Endothelial cell of umbilical vein (primary cell): Measurements from ENCODE around the gene TOR1B. TPM values are rescaled to one million over a fixed set of nuclear protein-coding genes. Genes with fewer than 3 reads are reported as not detected.

ENCODE experiments used
- BruUV-seq: library from RNA; stranded (reverse); fragments of 400-500 nt; replicated peaks from 2 replicates; lab custom pipeline; 2021; lab: Mats Ljungman, UMichigan
- CTCF ChIA-PET: fragments of 300-600, 350-600 bp; sonication (Branson Sonifier 250); formaldehyde crosslinking; loops from one replicate; lab custom pipeline; 2021; ENCODE audit warnings: antibody characterized with exemption, inconsistent platforms; lab: Charles Lee
- POLR2A ChIA-PET: fragments of 300-600, 350-600 bp; sonication (Branson Sonifier 250); formaldehyde crosslinking; loops from one replicate; lab custom pipeline; 2021; ENCODE audit warnings: antibody characterized with exemption, inconsistent platforms; lab: Charles Lee
- DNase-seq: peaks from one replicate; pipeline ENCODE4 v3.0.0-alpha.2; 2011; ENCODE audit warnings: low read depth, low spot score
- FAIRE-seq: peaks from 2 replicates; lab custom pipeline; 2011; peaks lifted over from hg19 to GRCh38; lab: Jason Lieb, UNC
- H2AFZ ChIP-seq: 2 replicates; pipeline ENCODE4 v1.6.0; 2012; ENCODE audit warnings: low read depth, low read length, control low read depth, inconsistent platforms
- H3K27ac ChIP-seq: 2 replicates; pipeline ENCODE4 v1.5.1; 2011; ENCODE audit warnings: low read depth, mild to moderate bottlenecking, control low read depth, low read length, moderate library complexity; ENCODE audit not compliant: insufficient read depth
- H3K27me3 ChIP-seq, 2 experiments: 2 replicates each; pipeline versions ENCODE4 v1.6.0 to v1.6.1; 2011; ENCODE audit warnings: low read length in 2 of 2, mixed read lengths in 1 of 2; ENCODE audit not compliant: control insufficient read depth in 2 of 2, insufficient read depth in 2 of 2
- H3K36me3 ChIP-seq, 2 experiments: 2 replicates in 1 of 2; 3 replicates in 1 of 2; pipeline ENCODE4 v1.5.1; 2011; ENCODE audit warnings: low read length in 2 of 2, mild to moderate bottlenecking in 1 of 2, moderate library complexity in 1 of 2; ENCODE audit not compliant: control insufficient read depth in 2 of 2, insufficient read depth in 2 of 2; ENCODE audit errors: extremely low read depth in 1 of 2
- H3K4me1 ChIP-seq: 3 replicates; pipeline ENCODE4 v1.5.1; 2011; ENCODE audit warnings: mild to moderate bottlenecking, low read length; ENCODE audit not compliant: control insufficient read depth, insufficient read depth; ENCODE audit errors: extremely low read depth
- H3K4me2 ChIP-seq: 2 replicates; pipeline ENCODE4 v1.6.1; 2011; ENCODE audit warnings: low read length, control low read depth, mixed read lengths; ENCODE audit not compliant: insufficient read depth
- H3K4me3 ChIP-seq, 3 experiments: fragments of 200-600 bp in 1 of 3; sonication (generic), shearing (Covaris generic) in 1 of 3; replicated peaks in 1 of 3; 2 replicates each; pipeline ENCODE4 v1.5.1; 2011 to 2016; ENCODE audit warnings: control low read depth in 3 of 3, low read length in 3 of 3, mild to moderate bottlenecking in 2 of 3, inconsistent platforms in 1 of 3, low read depth in 1 of 3, moderate library complexity in 1 of 3; ENCODE audit not compliant: insufficient read depth in 1 of 3
- H3K79me2 ChIP-seq: 2 replicates; pipeline ENCODE4 v1.6.0; 2012; ENCODE audit warnings: low read length, inconsistent platforms; ENCODE audit not compliant: control insufficient read depth, insufficient read depth
- H3K9ac ChIP-seq: replicated peaks from 2 replicates; pipeline ENCODE3; 2011; ENCODE audit warnings: low read length, control low read depth; ENCODE audit not compliant: insufficient read depth; ENCODE audit errors: extremely low read depth
- H3K9me1 ChIP-seq: replicated peaks from 3 replicates; pipeline ENCODE4 v1.6.0; 2011; ENCODE audit warnings: mild to moderate bottlenecking, low read length; ENCODE audit not compliant: control insufficient read depth, insufficient read depth; ENCODE audit errors: extremely low read depth
- H3K9me3 ChIP-seq: replicated peaks from 2 replicates; pipeline ENCODE4 v1.5.1; 2012; ENCODE audit warnings: low read length, inconsistent platforms; ENCODE audit not compliant: control insufficient read depth, insufficient read depth
- H4K20me1 ChIP-seq: replicated peaks from 2 replicates; pipeline ENCODE3; 2011; ENCODE audit warnings: mild to moderate bottlenecking, low read length; ENCODE audit not compliant: control insufficient read depth, insufficient read depth; ENCODE audit errors: extremely low read depth
- CTCF ChIP-seq, 2 donors: IDR thresholded peaks; 1 replicate in 1 of 2; 2 replicates in 1 of 2; pipeline ENCODE4 v1.5.1; 2011; ENCODE audit warnings: low read length in 2 of 2, mild to moderate bottlenecking in 2 of 2, moderate library complexity in 2 of 2, control low read depth in 1 of 2, inconsistent platforms in 1 of 2, low read depth in 1 of 2; ENCODE audit not compliant: insufficient read depth in 1 of 2; ENCODE audit errors: extremely low read depth in 1 of 2
- EZH2 ChIP-seq: IDR thresholded peaks from 2 replicates; pipeline ENCODE4 v1.6.1; 2012; ENCODE audit warnings: borderline replicate concordance, low read depth, mild to moderate bottlenecking, moderate library complexity, low read length, inconsistent platforms; ENCODE audit not compliant: severe bottlenecking
- FOS ChIP-seq: IDR thresholded peaks from 2 replicates; pipeline ENCODE4 v1.6.1; 2011; ENCODE audit warnings: mild to moderate bottlenecking, low read length, moderate library complexity, borderline replicate concordance; ENCODE audit not compliant: insufficient read depth
- GATA2 ChIP-seq: IDR thresholded peaks from 2 replicates; pipeline ENCODE4 v1.7.0; 2011; ENCODE audit warnings: low read depth, mild to moderate bottlenecking, moderate library complexity, mixed read lengths, low read length; ENCODE audit not compliant: insufficient read length, insufficient read depth
- JUN ChIP-seq: IDR thresholded peaks from 2 replicates; pipeline ENCODE4 v1.6.1; 2011; ENCODE audit warnings: borderline replicate concordance, low read depth; ENCODE audit not compliant: insufficient read length, insufficient read depth
- MAX ChIP-seq: IDR thresholded peaks from 2 replicates; pipeline ENCODE4 v1.6.1; 2011; ENCODE audit not compliant: insufficient read depth, insufficient read length
- MYC ChIP-seq: IDR thresholded peaks from one replicate; pipeline ENCODE4 v1.6.1; 2011; ENCODE audit warnings: mild to moderate bottlenecking, low read depth, low read length
- POLR2A ChIP-seq: IDR thresholded peaks from 2 replicates; pipeline ENCODE4 v1.6.1; 2012; ENCODE audit warnings: low read depth, mild to moderate bottlenecking, control low read depth, low read length
- POLR2AphosphoS5 ChIP-seq: IDR thresholded peaks from 2 replicates; pipeline ENCODE4 v1.6.1; 2012; ENCODE audit warnings: low read depth, mild to moderate bottlenecking, control low read depth, low read length, moderate library complexity; ENCODE audit not compliant: insufficient read depth
- dilution Hi-C: fragments of 300-500 bp; cut with MboI; formaldehyde crosslinking; loops from one replicate; pipeline ENCODE4 v1.15.0; 2019; ENCODE audit warnings: low sequenced_read_pairs; ENCODE audit not compliant: extremely low pct_ligation_motif_present
- intact Hi-C: fragments of 100-400 bp; cut with micrococcal nuclease; formaldehyde crosslinking; loops from one replicate; pipeline ENCODE4 v1.10.0; 2022
- polyA plus RNA-seq, 4 experiments: library from polyadenylated mRNA; depleted of rRNA in 3 of 4; stranded (reverse) in 3 of 4; unstranded in 1 of 4; fragments of >200 nt; gene quantifications; 2 replicates each; pipeline versions ENCODE4 v1.2.1 to v1.2.3, GENCODE V29; 2011 to 2012; ENCODE audit warnings: missing spikeins in 1 of 4
- total RNA-seq: library from RNA; stranded (reverse); gene quantifications from 2 replicates; pipeline ENCODE4 v1.2.3, GENCODE V29; 2021

The TOR1B gene
- total and polyA plus RNA-seq, 2 donors (not counting 3 experiments of a cell fraction or from before 2014, with no cell fraction given), result 27.0 to 29.5 TPM

- POLR2A ChIA-PET, result no interaction called here
- Histone ChIP-seq H3K27me3 (no peaks in the 10 kb centered on the region), H3K9me1 (no peaks in the 10 kb centered on the region), H3K9me3 (no peaks in the 10 kb centered on the region), H4K20me1 (no peaks in the 10 kb centered on the region), H3K36me3 (peaks cover 15 to 21% of the 10 kb centered on the region in 2 experiments), H2AFZ (no peak overlapping the region), H3K27ac (no peak overlapping the region), H3K9ac (no peak overlapping the region), H3K4me3 (no peak overlapping the region), H3K4me2 (no peak overlapping the region), H3K79me2 (peaks cover 14% of the 10 kb centered on the region), H3K4me1 (peaks cover 7% of the 10 kb centered on the region)
- intact Hi-C loops (no loop called here), dilution Hi-C loops (no loop called here)
- DNase-seq (no peak), FAIRE-seq (no peak)
- CTCF ChIA-PET, result no interaction called here
- TF ChIP-seq FOS (no peak), POLR2AphosphoS5 (no peak), MAX (no peak), POLR2A (no peak), EZH2 (no peak), CTCF (IDR thresholded peaks at IDR 0.05; ENCODE audit: extremely low read depth in 1 of 2, insufficient read depth in 1 of 2, low read depth in 1 of 2, low read length in 2 of 2) (no peak), GATA2 (no peak), JUN (no peak), MYC (no peak)
- BruUV-seq, result no TSS peak
These were observed 23.4 kb downstream of the TOR1B start for GRCh38 chr9:129826344-129826743.
